HUDEP-2 (cell line): ENCODE results near the gene RCOR2.
A peak's percentile ranks its signal among the peaks of the same experiment; 100 is the strongest.
"Not testable (repeated sequence)": the region's sequence is repeated elsewhere in the genome, so short reads cannot be mapped to it uniquely, and the experiment has no call there.

ENCODE experiments used
- DNase-seq, 76 experiments: peaks; one replicate each; lab custom pipeline; 2025; ENCODE audit not compliant: unreplicated experiment in 76 of 76; lab: John Stamatoyannopoulos, UW

Gene RCOR2

GRCh38 chr11:63916837-63917691 lies at the start of gene RCOR2:
Gene RCOR2, minus strand, starts transcription at chr11:63917164. Its CDS starts 708 bp downstream, at chr11:63916456.
- peak in 46 of 76 experiments; percentile 2 to 55 (median 33) for DNase-seq

- DNase-seq: no peak
Measured at GRCh38 chr11:63966444-63966843, 49.5 kb upstream of the RCOR2 start.

GRCh38 chr11:63963895-63964294 lies 46.9 kb upstream of the RCOR2 start:
- not testable (repeated sequence) for DNase-seq

GRCh38 chr11:63961608-63962412 lies 44.8 kb upstream of the RCOR2 start:
- no peak for DNase-seq

GRCh38 chr11:63958008-63958407 lies 41.0 kb upstream of the RCOR2 start:
- DNase-seq: peak in 43 of 76 experiments; percentile 10 to 57 (median 23)

GRCh38 chr11:63952570-63952969 lies 35.6 kb upstream of the RCOR2 start:
- DNase-seq: no peak

- DNase-seq: no peak
Measured at GRCh38 chr11:63951779-63952536, 35.0 kb upstream of the RCOR2 start.

GRCh38 chr11:63945477-63946163 lies 28.7 kb upstream of the RCOR2 start:
- DNase-seq: peak in 53 of 76 experiments; percentile 7 to 69 (median 36)

- DNase-seq: peak in 55 of 76 experiments; percentile 14 to 75 (median 44)
Measured at GRCh38 chr11:63944987-63945386, 28.0 kb upstream of the RCOR2 start.

- no peak for DNase-seq
Measured at GRCh38 chr11:63942803-63943202, 25.8 kb upstream of the RCOR2 start.

- no peak for DNase-seq
Measured at GRCh38 chr11:63941901-63942300, 24.9 kb upstream of the RCOR2 start.

- DNase-seq: no peak
Measured at GRCh38 chr11:63940786-63941185, 23.8 kb upstream of the RCOR2 start.

- no peak for DNase-seq
Measured at GRCh38 chr11:63939397-63939891, 22.5 kb upstream of the RCOR2 start.

GRCh38 chr11:63938479-63939396 lies 21.8 kb upstream of the RCOR2 start, which contains the start of gene NAA40:
Gene NAA40, plus strand, starts transcription at chr11:63939002. Its CDS starts 95 bp downstream, at chr11:63939097.
- DNase-seq: peak in 74 of 76 experiments; percentile 37 to 99 (median 95)

- DNase-seq: peak in 30 of 76 experiments; percentile 12 to 61 (median 28)
Measured at GRCh38 chr11:63937713-63938478, 20.9 kb upstream of the RCOR2 start.

GRCh38 chr11:63933459-63933858 lies 16.5 kb upstream of the RCOR2 start:
- DNase-seq: no peak

GRCh38 chr11:63931876-63932275 lies 14.9 kb upstream of the RCOR2 start:
- no peak for DNase-seq

GRCh38 chr11:63931045-63931444 lies 14.1 kb upstream of the RCOR2 start:
- DNase-seq: no peak
